Ovary (tissue), 9 donors: Measurements from ENCODE around the gene NRARP. TPM values are rescaled to one million over a fixed set of nuclear protein-coding genes. Genes with fewer than 3 reads are reported as not detected.

Experiments
- DNase-seq, 5 donors: peaks; one replicate each; pipeline ENCODE4 v3.0.0-alpha.2; 2019 to 2020
- H3K27ac ChIP-seq, 2 donors: fragments of 200-600 bp; one replicate each; pipeline versions ENCODE4 v1.5.1 to v1.8.0; 2019 to 2022
- H3K27me3 ChIP-seq: fragments of 200-600 bp; one replicate; pipeline ENCODE4 v1.8.0; 2022
- H3K36me3 ChIP-seq: fragments of 200-600 bp; sonication (generic); one replicate; pipeline ENCODE4 v1.5.1; 2019
- H3K4me1 ChIP-seq: one replicate; pipeline ENCODE4 v1.8.1; 2013; ENCODE audit warnings: mild to moderate bottlenecking, moderate library complexity; ENCODE audit not compliant: insufficient read depth
- H3K4me3 ChIP-seq: fragments of 200-600 bp; sonication (generic); one replicate; pipeline ENCODE4 v1.5.1; 2017
- H3K9me3 ChIP-seq, 2 donors: fragments of 200-600 bp in 1 of 2; sonication (generic) in 1 of 2; one replicate each; pipeline versions ENCODE4 v1.5.1 to v1.8.1; 2013 to 2019; ENCODE audit warnings: mild to moderate bottlenecking in 1 of 2, moderate library complexity in 1 of 2
- EP300 ChIP-seq: sonication (generic); formaldehyde crosslinking; IDR thresholded peaks from one replicate; pipeline ENCODE4 v1.6.1; 2017; ENCODE audit warnings: antibody characterized with exemption
- POLR2A ChIP-seq: fragments of 450-650 bp; IDR thresholded peaks from one replicate; pipeline ENCODE4 v1.6.1; 2017; ENCODE audit warnings: antibody characterized with exemption, mild to moderate bottlenecking, moderate library complexity
- WGBS, 3 donors: extraction: QIAGEN DNeasy Blood & Tissue Kit in 1 of 3; methylation state at CpG; one replicate each; pipeline versions ENCODE4 v1.1.5 to v1.1.7; 2013 to 2017; 5-methylcytosine and 5-hydroxymethylcytosine counted together
- intact Hi-C, 4 donors: fragments of 100-400 bp; cut with DNase I; formaldehyde crosslinking; loops; one replicate each; pipeline versions ENCODE4 v1.11.0 to v1.15.1; 2022 to 2023
- polyA plus RNA-seq, 2 donors: library from polyadenylated mRNA; stranded (reverse); fragments of 200-250 nt in 1 of 2; fragments of 350-450 nt in 1 of 2; fragmentation: Illumina TruSeq in 1 of 2; extraction: RNeasy Lipid Tissue Mini Kit (QIAGEN cat#74804) in 1 of 2; gene quantifications; one replicate each; pipeline ENCODE4 v1.2.3, GENCODE V29; 2013 to 2014
- total RNA-seq, 7 donors: library from RNA; depleted of rRNA in 2 of 7; stranded (reverse); fragments of >200 nt in 2 of 7; fragmentation: NEBNext Ultra II Directional in 3 of 7; extraction: Animal tissue kit (Norgen Biotek cat#: 25700) in 3 of 7; gene quantifications; one replicate each; pipeline versions ENCODE4 v1.1.0 to v1.2.4, GENCODE V29; 2016 to 2023
- TF ChIP-seq, protein P1 (sequence below), 3 donors: fragments of 450-650 bp in 2 of 3; fragments of 200-600 bp in 1 of 3; IDR thresholded peaks; one replicate each; pipeline versions ENCODE4 v1.5.1 to v1.8.0; 2016 to 2022; ENCODE audit warnings: antibody characterized with exemption in 3 of 3, mild to moderate bottlenecking in 1 of 3
- donor health status: DM: no; HTN: no; CAD: no; lungs with moderate emphysema.
- donor health status: DM: no; HTN: no; CAD: no.
- donor health status: Bipolar disorder and iron deficiency.
- donor health status: DM: yes; HTN: yes; CAD: no.
- donor health status: DM: no; HTN: no; CAD: no.
- donor health status: DM: yes; HTN: yes; CAD: no.

NRARP gene
- total and polyA plus RNA-seq, 9 donors = 1.3 to 13.8 (median 3.7) TPM

DNA sequence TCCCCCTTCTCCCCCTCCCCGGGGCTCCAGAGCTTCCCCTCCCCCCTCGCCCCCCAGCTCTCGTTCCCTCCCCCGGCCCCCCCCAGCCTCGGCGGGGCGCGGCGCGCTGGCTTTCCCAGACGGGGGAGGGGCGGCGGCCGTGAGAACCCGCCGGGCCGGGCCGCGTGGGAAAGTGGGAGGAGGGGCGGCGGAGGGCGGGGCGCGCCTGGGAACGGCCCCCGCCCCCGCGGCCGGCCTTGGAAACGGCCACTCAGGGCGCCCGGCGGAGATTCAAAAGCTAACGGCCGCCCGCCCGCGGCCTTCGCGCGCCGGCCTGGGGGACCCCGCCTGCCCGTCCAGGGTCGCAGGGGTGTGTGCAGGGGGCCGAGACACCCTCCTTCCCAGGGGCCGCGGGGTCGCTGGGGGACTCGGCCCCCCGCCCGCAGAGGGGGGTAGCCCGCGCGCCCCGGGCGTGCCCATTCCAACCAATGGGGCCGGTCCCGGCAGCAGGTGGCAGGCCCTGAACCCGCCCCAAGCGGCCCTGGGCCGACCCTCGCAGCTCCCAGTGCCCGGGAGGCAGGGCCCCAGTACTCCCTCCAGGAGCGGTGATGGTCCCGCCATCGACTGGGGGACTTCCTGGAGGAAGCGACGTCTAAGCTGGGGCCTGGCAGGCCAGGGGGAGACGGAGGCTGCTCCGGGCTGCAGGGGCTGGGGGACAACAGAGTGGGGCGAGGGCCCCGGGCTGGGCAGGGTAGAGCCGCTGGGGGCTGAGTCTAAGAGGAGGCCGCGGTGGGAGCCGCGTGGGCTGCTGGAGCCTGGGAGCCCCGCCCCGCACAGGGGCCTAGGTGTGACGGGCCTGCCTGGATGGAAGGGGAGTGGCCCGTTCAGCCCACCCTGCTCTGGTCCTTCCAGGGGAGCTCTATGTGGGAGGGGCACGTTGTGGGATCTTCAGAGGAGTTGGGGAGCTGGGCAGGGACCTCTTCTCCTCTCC lies 14.2 kb upstream of the NRARP start:
- no peaks in the 10 kb centered on the region for H3K9me3 ChIP-seq
- no peaks in the 10 kb centered on the region for H3K36me3 ChIP-seq
- peaks cover 5% of the 10 kb centered on the region for H3K4me1 ChIP-seq
- no peaks in the 10 kb centered on the region for H3K27me3 ChIP-seq
- intact Hi-C loops = no loop called here
- 4 to 6% (median 6%) methylated on average over 50 to 79 of the region's 83 CpGs for WGBS, 3 donors
- H3K4me3 ChIP-seq = no peak overlapping the region
- TF ChIP-seq POLR2A (no peak), EP300 (no peak)
- TF ChIP-seq, protein P1, sequence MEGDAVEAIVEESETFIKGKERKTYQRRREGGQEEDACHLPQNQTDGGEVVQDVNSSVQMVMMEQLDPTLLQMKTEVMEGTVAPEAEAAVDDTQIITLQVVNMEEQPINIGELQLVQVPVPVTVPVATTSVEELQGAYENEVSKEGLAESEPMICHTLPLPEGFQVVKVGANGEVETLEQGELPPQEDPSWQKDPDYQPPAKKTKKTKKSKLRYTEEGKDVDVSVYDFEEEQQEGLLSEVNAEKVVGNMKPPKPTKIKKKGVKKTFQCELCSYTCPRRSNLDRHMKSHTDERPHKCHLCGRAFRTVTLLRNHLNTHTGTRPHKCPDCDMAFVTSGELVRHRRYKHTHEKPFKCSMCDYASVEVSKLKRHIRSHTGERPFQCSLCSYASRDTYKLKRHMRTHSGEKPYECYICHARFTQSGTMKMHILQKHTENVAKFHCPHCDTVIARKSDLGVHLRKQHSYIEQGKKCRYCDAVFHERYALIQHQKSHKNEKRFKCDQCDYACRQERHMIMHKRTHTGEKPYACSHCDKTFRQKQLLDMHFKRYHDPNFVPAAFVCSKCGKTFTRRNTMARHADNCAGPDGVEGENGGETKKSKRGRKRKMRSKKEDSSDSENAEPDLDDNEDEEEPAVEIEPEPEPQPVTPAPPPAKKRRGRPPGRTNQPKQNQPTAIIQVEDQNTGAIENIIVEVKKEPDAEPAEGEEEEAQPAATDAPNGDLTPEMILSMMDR (IDR thresholded peaks at IDR 0.05) = no peak
- DNase-seq = peak; percentile 39 to 75 (median 66)
- H3K27ac ChIP-seq = no peak overlapping the region

DNA sequence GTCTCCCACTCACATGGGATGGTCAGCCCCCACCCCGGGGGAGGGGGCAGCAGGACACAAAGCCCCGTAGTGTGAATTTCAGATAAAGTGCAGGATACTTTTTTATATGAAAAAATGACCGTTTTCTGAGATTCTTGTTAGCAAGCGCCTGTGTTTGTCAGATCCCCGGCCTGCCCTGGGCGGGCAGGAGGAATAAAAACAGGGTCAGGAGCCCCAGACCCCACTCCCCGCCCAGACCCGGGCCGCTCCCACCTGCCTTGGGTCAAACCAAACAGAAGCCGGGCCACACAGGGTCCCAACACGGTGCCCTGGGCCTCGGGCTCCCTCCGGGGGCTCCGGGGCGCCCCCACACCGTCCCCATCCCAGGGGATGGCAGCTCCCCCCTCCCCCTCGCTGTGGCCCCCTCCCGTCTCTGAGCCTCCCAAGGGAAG lies 13.5 kb upstream of the NRARP start:
- no peak overlapping the region for H3K27ac ChIP-seq
- no peak overlapping the region for H3K4me3 ChIP-seq
- peak in 1 of 5 donors; percentile 7 for DNase-seq

DNA sequence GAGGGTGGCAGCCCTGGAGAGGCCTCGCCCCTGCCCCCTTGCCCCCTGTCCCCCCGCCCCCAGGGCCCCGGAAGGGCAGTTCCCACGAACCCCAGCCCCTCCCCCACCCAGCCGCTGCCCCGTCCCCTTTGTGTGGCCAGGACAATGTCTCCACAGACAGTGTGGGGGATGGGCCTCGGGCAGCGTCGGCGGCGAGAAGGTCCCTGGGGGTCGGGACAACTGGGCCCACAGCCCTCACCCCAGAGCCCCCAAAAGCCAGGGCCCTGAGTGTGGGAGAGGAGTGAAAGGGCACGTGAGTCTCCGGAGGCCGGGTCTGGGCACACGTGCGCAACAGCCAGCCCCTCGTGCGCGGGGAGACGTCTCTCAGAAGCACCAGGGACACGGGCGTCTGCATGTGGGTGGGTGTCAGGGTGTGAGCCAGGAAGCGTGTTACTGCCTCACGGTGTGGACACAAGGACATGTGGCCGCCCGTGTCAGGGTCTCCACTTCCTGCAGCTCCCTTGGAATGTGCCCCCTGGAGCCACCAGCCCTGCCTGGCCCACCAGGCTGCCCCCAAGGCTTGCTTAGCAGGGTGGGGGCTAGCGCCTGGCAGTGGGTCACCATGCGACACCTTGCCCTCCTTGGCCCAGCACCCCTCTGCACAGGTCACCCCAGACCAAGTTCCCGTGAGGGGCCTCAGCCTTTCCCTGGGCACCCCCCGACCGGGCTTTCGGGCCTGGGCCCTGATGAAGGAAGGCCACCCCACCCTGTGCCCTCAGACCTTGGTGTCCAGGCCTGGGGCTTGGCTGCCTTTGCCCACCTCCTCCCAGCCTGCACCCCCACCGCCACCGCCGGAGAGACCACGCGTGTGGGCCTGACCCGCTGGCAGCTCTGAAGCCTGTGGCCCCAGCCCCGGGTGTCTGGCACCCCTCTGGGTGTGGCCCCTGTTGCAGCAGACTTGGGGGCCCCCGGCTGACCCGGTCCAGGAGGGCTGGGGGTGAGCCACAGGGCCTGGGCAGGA lies 12.8 kb upstream of the NRARP start:
- Histone ChIP-seq H3K27me3 (no peaks in the 10 kb centered on the region), H3K4me3 (no peak overlapping the region), H3K4me1 (peaks cover 5% of the 10 kb centered on the region), H3K9me3 (no peaks in the 10 kb centered on the region), H3K27ac (no peak overlapping the region), H3K36me3 (no peaks in the 10 kb centered on the region)
- TF ChIP-seq, protein P1 (IDR thresholded peaks at IDR 0.05) = no peak
- TF ChIP-seq EP300 (no peak), POLR2A (no peak)
- WGBS, 3 donors = 55 to 65% (median 57%) methylated on average over 40 to 42 of the region's 42 CpGs
- peak; percentile 9 to 38 (median 26) for DNase-seq
- intact Hi-C loops = no loop called here

More for the DNA sequence above, 13.5 kb upstream of the NRARP start:
- TF ChIP-seq POLR2A (no peak), EP300 (no peak)
- TF ChIP-seq, protein P1 (IDR thresholded peaks at IDR 0.05) = no peak
- Histone ChIP-seq H3K36me3 (no peaks in the 10 kb centered on the region), H3K4me1 (peaks cover 5% of the 10 kb centered on the region), H3K27me3 (no peaks in the 10 kb centered on the region), H3K9me3 (no peaks in the 10 kb centered on the region)
- WGBS, 3 donors = 8 to 16% (median 15%) methylated on average over 12 to 18 of the region's 18 CpGs
- intact Hi-C loops = no loop called here

DNA sequence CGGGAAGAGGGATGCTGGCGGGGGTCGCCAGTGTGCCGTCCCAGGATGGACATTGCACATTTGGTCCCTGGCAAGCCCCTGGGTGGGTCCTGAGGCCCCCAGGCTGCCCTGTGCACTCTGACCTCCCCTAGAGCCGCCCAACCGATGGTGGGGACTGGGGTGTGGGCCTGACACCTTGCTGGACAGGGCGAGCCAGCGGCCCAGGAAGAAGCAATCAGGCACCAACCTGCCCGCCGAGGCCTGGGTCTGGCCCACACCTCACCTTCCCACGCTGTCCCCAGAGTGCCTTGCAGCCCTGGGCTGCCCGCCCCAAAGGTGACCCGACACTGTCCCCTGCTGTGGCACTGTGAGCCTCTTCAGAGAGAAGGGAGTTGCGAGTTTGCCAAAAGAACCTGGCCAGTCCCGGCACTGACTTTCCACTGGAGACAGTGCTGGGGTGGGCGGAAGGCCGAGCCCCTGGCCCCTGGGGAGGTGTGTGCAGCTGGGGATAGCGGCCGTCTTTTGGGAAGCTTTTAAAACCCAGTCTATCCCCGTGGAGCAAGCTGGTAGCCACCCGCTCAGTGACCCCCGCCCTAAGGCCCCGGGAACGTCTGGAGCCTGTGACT lies 12.0 kb upstream of the NRARP start:
- Histone ChIP-seq H3K4me1 (peaks cover 5% of the 10 kb centered on the region), H3K9me3 (no peaks in the 10 kb centered on the region), H3K27me3 (no peaks in the 10 kb centered on the region), H3K4me3 (no peak overlapping the region), H3K36me3 (no peaks in the 10 kb centered on the region), H3K27ac (no peak overlapping the region)
- 71 to 79% (median 78%) methylated on average over 17 to 24 of the region's 24 CpGs for WGBS, 3 donors
- DNase-seq = peak in 1 of 5 donors; percentile 13
- intact Hi-C loops = no loop called here
- TF ChIP-seq, protein P1 (IDR thresholded peaks at IDR 0.05) = no peak
- TF ChIP-seq POLR2A = no peak
- TF ChIP-seq EP300 = no peak
